Adrenal gland (tissue), 5 donors: ENCODE data around the gene SLC20A1.

Experiments
- CTCF ChIP-seq, 6 experiments: fragments of 450-650 bp in 4 of 6; fragments of 200-600 bp in 2 of 6; sonication (generic) in 1 of 6; IDR thresholded peaks; 1 replicate in 5 of 6; 2 replicates in 1 of 6; pipeline versions ENCODE4 v1.5.1 to v1.8.0; 2016 to 2021; ENCODE audit warnings: antibody characterized with exemption in 6 of 6, mild to moderate bottlenecking in 2 of 6, moderate library complexity in 1 of 6
- POLR2A ChIP-seq, 2 donors: fragments of 450-650 bp; IDR thresholded peaks; one replicate each; pipeline ENCODE4 v1.6.1; 2017; ENCODE audit warnings: antibody characterized with exemption in 2 of 2, mild to moderate bottlenecking in 2 of 2, moderate library complexity in 1 of 2
- donor health status: DM: no; HTN: no; CAD: no.

GRCh38 chr2:112674229-112674628 is 28.5 kb downstream of the SLC20A1 start:
- TF ChIP-seq CTCF (IDR thresholded peaks at IDR 0.05) = no peak
- no peak for TF ChIP-seq POLR2A (IDR thresholded peaks at IDR 0.05)
